ENCODE results near the gene CBX1.
A peak's percentile ranks its signal among the peaks of the same experiment; 100 is the strongest.
"Not testable (repeated sequence)": the region's sequence is repeated elsewhere in the genome, so short reads cannot be mapped to it uniquely, and the experiment has no call there.

Gene CBX1

GRCh38 chr17:48123111-48123510 is 21.8 kb upstream of the CBX1 start:
- DNase-seq (ENCODE audit: low read depth), result no peak

DNA sequence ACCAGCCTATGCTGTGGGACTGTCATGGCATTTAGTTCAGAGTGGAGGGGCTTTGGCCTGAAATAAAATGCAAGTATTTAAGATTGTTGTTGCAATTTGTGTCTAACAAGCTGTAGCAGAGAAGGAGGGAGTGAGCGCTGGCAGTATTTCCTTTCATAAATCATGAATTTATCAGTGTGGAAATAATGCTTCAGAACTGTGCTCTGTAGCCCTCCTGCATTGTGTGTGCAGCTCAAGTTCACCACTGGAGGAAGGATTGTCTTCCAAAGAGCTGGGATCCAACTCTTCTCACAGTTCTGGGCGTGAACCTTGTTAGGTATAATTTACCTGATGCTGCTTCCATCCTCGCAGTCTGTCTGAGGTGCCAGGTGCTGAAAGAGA is 21.4 kb upstream of the CBX1 start:
- no peak for DNase-seq (ENCODE audit: low read depth)

GRCh38 chr17:48121923-48122664 is 20.8 kb upstream of the CBX1 start:
- no peak for DNase-seq (ENCODE audit: low read depth)

- DNase-seq (ENCODE audit: low read depth), result peak; percentile 25
Measured at GRCh38 chr17:48113201-48113676, 12.0 kb upstream of the CBX1 start.

DNA sequence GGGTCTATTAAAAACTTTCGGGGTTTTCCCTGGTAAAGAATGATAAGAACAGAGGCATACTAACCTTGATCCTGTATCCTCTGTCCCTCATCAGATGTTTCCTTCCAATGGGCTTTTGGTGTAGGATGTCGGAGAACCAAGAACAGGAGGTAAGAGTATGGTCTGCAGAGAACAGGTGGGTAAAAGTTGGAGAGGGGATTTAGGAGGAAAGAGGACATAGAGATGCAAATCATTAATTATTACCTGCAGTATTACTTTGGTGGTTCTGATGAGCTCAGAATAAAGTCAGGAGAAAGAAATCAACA is 10.6 kb upstream of the CBX1 start:
- no peak for DNase-seq (ENCODE audit: low read depth)

- DNase-seq (ENCODE audit: low read depth), result no peak
Measured at GRCh38 chr17:48110761-48111160, 9.5 kb upstream of the CBX1 start.

DNA sequence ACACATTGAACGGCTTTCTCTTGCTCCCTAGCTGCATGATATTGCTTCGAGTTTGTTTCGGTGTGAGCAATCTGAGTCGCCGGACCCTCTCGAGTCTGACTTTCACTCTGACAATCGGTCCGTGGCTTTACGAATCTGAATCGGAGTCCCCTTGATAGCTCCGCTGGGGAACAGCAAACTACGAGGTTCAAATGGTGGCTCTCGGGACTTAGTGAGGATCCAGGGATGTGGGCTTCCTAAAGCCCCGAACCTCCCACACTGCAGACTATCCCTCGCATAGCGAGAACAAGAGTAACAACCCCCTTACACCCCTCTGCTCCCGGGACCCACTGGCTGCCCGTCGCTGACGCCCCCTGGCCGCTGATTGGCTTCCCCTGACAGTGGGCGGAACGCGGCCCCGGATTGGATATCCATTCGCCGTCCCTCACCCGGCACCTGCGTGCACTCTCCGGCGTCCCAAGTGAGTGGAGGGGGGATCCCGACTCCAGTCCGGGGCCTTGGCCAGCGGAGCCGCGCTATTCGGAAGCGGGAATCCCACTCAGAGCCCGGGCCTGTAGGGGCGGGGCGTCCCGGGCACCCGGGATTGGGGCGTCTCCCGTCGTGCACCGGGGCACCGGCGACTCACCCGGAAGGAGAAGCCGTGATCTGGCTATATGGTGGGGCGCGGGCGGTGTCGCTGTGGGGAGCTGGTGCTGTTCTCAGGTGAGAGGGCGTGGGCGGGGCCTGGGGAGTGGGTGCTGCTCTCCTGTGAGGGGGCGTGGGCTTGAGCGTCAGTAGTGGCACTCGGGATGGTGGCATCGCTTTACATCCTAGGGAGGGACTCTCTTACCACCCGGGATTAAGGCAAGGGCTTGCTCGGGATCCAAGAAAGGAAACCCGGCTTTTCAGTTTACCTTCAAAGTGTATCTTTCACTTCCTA is 6.1 kb upstream of the CBX1 start, which contains the start of gene SNX11:
TSS of gene SNX11 (plus strand) at position 630 of the 919 bp plus-strand sequence. CDS start 4,278 bp downstream, outside the sequence.
- DNase-seq (ENCODE audit: low read depth), result peak; percentile 90

- no peak for DNase-seq (ENCODE audit: low read depth)
Measured at GRCh38 chr17:48106802-48107136, 5.5 kb upstream of the CBX1 start.

DNA sequence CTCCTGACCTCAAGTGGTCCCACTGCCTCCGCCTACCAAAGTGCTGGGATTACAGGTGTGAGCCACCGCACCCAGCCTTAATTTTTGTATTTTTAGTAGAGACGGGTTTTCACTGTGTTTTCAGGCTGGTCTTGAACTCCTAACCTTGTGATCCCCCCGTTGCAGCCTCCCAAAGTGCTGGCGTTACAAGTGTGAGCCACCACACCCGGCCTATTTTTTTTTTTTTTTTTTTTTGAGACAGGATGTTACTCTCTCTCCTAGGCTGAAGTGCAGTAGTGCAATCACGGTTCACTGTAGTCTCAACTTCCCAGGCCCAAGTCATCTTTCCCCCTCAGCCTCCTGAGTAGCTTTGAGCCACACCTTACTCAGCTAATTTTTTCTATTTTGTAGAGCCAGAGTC is 3.2 kb upstream of the CBX1 start:
- DNase-seq (ENCODE audit: low read depth), result no peak

GRCh38 chr17:48102798-48103715 is 1.8 kb upstream of the CBX1 start:
- DNase-seq (ENCODE audit: low read depth), result no peak

DNA sequence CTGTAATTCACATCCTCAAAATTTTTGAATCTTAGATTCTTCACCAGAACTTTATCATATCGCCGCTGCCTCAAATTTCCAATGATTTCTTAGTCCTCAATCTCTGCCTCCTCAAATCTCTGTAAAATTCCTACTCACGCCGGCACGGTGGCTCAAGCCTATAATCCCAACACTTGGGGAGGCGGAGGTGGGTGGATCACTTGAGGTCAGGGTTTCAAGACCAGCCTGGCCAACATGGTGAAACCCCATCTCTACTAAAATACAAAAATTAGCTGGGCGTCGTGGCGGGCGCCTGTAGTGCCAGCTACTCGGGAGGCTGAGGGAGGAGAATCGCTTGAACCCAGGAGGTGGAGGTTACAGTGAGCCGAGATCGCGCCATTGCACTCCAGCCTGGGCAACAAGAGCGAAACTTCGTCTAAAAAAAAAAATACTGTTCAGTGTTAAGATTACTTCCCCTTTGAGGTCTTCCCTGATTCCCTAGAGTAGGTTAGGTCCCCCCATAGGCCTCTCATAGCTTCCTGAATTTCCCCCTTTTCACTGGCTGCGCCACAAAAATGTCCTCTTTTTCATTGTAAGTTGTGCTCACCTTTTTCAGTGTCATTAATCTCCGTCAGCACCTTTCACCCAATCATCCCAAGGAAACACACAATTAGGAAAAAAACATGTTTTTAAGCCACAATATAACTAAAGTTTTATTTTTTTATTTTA is 919 bp upstream of the CBX1 start:
- no peak for DNase-seq (ENCODE audit: low read depth)

GRCh38 chr17:48100591-48101011 is 677 bp downstream of the CBX1 start:
- no peak for DNase-seq (ENCODE audit: low read depth)

DNA sequence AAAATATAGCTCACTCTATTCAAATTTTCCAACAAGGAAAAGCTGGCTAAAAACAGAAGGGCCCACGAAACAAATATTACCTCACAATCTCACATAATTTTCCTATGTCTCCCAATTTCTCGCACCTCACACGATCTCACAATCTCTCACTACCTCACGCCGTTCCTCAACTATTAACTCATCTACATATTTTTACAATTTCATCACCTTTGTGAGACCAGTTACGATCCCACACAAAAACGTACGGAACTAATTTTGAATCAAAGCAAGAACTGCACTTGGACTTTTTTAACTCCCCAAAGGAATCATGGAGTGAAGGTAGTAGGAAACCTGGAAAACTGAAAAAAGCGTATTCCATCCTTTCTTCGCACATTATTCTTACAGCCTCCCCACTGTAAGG is 1.1 kb downstream of the CBX1 start:
- no peak for DNase-seq (ENCODE audit: low read depth)

- DNase-seq (ENCODE audit: low read depth), result no peak
Measured at GRCh38 chr17:48095611-48096010, 5.7 kb downstream of the CBX1 start.

DNA sequence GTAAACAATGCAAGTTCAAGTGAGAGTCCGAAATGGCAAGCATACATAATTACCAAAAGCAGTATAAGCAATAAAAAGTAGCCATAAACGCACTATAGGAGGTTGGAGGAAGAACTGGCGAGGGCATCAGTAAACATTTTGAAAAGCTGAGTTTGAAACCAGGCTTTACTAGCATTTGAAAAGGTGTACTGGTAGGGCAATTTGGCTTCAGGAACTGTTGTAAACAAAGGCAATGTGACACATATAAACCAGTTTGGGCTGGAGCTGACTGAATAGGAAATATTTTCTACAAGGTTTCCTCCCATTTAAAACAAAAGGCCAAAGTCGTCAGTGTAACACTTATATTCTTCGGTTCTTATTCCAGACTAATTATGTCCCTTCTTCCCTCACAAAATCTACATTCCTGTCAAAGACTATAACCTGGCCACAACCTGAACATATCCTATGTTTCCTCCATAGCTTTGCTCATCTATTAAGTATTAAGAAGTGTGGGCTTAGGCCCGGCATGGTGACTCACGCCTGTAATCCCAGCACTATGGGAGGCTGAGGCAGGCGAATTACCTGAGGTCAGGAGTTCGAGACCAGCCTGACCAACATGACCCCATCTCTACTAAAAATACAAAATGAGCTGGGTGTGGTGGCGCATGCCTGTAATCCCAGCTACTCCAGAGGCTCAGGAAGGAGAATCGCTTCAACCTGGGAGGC is 7.8 kb downstream of the CBX1 start:
- DNase-seq (ENCODE audit: low read depth), result no peak

GRCh38 chr17:48084932-48085331 is 16.3 kb downstream of the CBX1 start:
- DNase-seq (ENCODE audit: low read depth), result no peak

- no peak for DNase-seq (ENCODE audit: low read depth)
Measured at GRCh38 chr17:48081858-48082257, 19.4 kb downstream of the CBX1 start.

DNA sequence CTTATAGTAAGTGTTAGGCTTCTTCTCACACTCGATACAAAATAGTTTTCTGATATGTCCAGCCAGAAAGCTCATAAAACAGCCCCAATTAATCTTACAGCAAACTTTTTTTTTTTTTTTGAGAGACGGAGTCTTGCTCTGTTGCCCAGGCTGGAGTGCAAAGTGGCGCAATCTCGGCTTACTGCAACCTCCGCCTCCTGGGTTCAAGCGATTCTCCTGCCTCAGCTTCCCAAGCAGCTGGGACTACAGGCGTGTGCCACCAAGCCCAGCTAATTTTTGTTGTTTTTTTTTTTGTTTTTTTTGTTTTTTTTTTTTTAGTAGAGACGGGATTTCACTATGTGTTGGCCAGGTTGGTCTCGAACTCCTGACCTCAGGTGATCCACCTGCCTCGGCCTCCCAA is 24.1 kb downstream of the CBX1 start:
- not testable (repeated sequence) for DNase-seq (ENCODE audit: low read depth)

- DNase-seq (ENCODE audit: low read depth), result peak; percentile 69
Measured at GRCh38 chr17:48074322-48075081, 26.8 kb downstream of the CBX1 start.

DNA sequence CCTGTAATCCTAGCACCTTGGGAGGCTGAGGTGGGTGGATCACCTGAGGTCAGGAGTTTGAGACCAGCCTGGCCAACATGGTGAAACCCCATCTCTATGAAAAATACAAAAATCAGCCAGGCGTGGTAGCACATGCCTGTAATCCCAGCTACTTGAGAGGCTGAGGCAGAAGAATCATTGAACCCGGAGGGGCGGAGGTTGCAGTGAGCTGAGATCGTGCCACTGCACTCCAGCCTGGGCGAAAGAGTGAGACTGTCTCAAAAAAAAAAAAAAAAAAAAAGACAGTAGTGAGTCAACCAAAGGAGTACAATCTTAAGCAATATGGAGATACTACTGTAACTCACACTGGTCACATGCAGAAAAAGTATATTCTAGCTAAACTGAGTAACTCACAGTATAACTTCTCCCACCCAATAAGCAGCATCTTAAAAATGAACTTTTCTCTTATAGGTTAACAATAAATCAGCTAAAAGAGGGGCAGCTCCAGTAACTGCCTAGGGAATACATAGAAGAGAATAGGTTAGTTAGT is 27.6 kb downstream of the CBX1 start:
- DNase-seq (ENCODE audit: low read depth), result not testable (repeated sequence)
